Measurements from ENCODE around the gene ORC6. TPM values are rescaled to one million over a fixed set of nuclear protein-coding genes. Genes with fewer than 3 reads are reported as not detected.

ORC6 gene
- total RNA-seq, 4 donors from 2014 or later: 1.8 to 3.2 (median 2.1) TPM

DNA sequence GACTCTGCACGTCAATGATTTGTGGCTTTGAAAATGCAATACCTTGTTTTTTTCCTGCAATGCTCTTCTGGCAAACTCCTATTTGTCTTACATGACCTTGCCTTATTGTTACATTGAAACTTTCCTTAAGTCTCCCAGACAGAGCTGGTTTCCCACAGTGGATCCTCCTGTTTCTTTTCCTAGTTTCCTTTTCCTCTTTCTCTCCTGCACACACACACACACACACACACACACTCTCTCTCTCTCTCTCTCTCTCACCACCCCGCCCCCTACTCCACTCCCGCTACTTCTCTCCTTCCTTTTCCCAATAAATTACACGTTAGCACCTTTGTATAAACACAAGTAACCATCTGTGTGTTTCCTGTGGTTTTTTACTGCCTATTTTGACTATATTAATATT, 2.3 kb downstream of the ORC6 start:
- no peak overlapping the region for H3K27ac ChIP-seq

DNA sequence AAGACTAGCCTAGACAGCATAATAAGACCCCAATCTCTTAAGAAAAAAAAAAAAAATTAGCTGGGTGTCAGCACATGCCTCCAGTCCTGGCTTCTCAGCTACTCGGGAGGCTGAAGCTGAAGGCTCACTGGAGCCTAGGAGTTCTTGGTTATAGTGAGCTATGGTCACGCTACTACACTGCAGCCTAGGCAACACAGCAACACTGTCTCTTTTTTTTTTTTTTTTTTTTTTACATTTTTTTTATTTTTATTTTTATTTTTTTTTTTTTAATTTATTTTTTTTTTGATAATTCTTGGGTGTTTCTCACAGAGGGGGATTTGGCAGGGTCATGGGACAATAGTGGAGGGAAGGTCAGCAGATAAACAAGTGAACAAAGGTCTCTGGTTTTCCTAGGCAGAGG, 4.1 kb downstream of the ORC6 start:
- H3K27me3 ChIP-seq: no peaks in the 10 kb centered on the region
- H3K4me1 ChIP-seq: peaks cover 14% of the 10 kb centered on the region
- no peaks in the 10 kb centered on the region for H3K36me3 ChIP-seq
- TF ChIP-seq, protein P1, sequence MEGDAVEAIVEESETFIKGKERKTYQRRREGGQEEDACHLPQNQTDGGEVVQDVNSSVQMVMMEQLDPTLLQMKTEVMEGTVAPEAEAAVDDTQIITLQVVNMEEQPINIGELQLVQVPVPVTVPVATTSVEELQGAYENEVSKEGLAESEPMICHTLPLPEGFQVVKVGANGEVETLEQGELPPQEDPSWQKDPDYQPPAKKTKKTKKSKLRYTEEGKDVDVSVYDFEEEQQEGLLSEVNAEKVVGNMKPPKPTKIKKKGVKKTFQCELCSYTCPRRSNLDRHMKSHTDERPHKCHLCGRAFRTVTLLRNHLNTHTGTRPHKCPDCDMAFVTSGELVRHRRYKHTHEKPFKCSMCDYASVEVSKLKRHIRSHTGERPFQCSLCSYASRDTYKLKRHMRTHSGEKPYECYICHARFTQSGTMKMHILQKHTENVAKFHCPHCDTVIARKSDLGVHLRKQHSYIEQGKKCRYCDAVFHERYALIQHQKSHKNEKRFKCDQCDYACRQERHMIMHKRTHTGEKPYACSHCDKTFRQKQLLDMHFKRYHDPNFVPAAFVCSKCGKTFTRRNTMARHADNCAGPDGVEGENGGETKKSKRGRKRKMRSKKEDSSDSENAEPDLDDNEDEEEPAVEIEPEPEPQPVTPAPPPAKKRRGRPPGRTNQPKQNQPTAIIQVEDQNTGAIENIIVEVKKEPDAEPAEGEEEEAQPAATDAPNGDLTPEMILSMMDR (IDR thresholded peaks at IDR 0.05): no peak
- TF ChIP-seq POLR2A (IDR thresholded peaks at IDR 0.05) (no peak), EP300 (IDR thresholded peaks at IDR 0.05) (no peak), POLR2AphosphoS5 (IDR thresholded peaks at IDR 0.05) (no peak)
- H3K27ac ChIP-seq: no peak overlapping the region
- DNase-seq (ENCODE audit: low spot score in 2 of 2): no peak
- H3K9me3 ChIP-seq: no peaks in the 10 kb centered on the region
- 92% methylated on average over 2 of the region's 2 CpGs for WGBS
- H3K4me3 ChIP-seq: no peak overlapping the region

More for the DNA sequence above, 2.3 kb downstream of the ORC6 start:
- H3K4me3 ChIP-seq: no peak overlapping the region
- DNase-seq (ENCODE audit: low spot score in 2 of 2): no peak
- H3K36me3 ChIP-seq: no peaks in the 10 kb centered on the region
- WGBS: 68% methylated on average over 4 of the region's 4 CpGs
- H3K27me3 ChIP-seq: no peaks in the 10 kb centered on the region
- no peak for TF ChIP-seq POLR2AphosphoS5 (IDR thresholded peaks at IDR 0.05)
- TF ChIP-seq, protein P1 (IDR thresholded peaks at IDR 0.05): no peak
- TF ChIP-seq POLR2A (IDR thresholded peaks at IDR 0.05): no peak
- TF ChIP-seq EP300 (IDR thresholded peaks at IDR 0.05): no peak
- no peaks in the 10 kb centered on the region for H3K9me3 ChIP-seq
- H3K4me1 ChIP-seq: peaks cover 30% of the 10 kb centered on the region

DNA sequence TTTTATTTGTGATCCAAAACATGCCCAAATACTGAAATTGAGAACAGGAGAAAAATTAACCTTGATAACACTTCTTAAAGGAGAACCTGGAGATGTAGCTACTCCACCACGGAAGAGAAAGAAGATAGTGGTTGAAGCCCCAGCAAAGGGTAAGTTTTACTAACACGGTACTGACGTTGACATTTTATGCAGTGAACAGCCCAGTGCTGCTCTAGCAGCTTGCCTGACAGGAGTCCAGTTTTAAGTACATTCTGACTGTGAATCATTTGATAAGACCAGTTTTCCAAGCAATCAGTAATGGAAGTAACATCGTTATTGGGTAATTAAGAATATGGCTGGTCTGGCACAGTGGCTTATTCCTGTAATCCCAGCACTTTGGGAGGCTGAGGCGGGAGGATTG, 6.5 kb downstream of the ORC6 start:
- no peak for DNase-seq (ENCODE audit: low spot score in 2 of 2)
- no peaks in the 10 kb centered on the region for H3K27me3 ChIP-seq
- no peak overlapping the region for H3K27ac ChIP-seq
- peaks cover 2% of the 10 kb centered on the region for H3K4me1 ChIP-seq
- H3K36me3 ChIP-seq: no peaks in the 10 kb centered on the region
- TF ChIP-seq POLR2A (IDR thresholded peaks at IDR 0.05) (no peak), EP300 (IDR thresholded peaks at IDR 0.05) (no peak), POLR2AphosphoS5 (IDR thresholded peaks at IDR 0.05) (no peak)
- TF ChIP-seq, protein P1 (IDR thresholded peaks at IDR 0.05): no peak
- no peak overlapping the region for H3K4me3 ChIP-seq
- no peaks in the 10 kb centered on the region for H3K9me3 ChIP-seq
- WGBS: 95% methylated on average over 5 of the region's 5 CpGs

GRCh38 chr16:46696957-46697356, 7.5 kb downstream of the ORC6 start:
- DNase-seq (ENCODE audit: low spot score in 2 of 2): no peak
- no peaks in the 10 kb centered on the region for H3K9me3 ChIP-seq
- no peak for TF ChIP-seq POLR2A (IDR thresholded peaks at IDR 0.05)
- TF ChIP-seq, protein P1 (IDR thresholded peaks at IDR 0.05): no peak
- no peak for TF ChIP-seq EP300 (IDR thresholded peaks at IDR 0.05)
- no peak overlapping the region for H3K4me3 ChIP-seq
- WGBS: 71% methylated on average over 3 of the region's 3 CpGs
- no peaks in the 10 kb centered on the region for H3K4me1 ChIP-seq
- H3K27ac ChIP-seq: no peak overlapping the region
- H3K36me3 ChIP-seq: no peaks in the 10 kb centered on the region
- no peaks in the 10 kb centered on the region for H3K27me3 ChIP-seq

DNA sequence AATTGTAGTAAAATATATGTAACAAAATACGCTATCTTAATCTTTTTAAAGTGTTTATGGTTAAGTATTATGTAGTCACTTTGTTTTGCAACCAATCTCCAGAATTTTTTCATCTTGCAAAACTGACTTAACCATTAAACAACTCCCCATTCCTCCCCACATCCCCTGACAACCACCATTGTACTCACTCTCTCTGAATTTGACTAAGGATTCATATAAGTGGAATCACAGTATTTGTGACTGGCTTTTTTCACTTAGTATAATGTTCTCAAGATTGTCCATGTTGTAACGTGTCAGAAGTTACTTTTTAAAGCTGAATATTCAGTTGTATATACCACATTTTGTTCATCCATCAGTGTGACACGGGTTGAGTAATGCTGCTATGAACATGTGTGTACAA, 10.6 kb downstream of the ORC6 start:
- H3K4me1 ChIP-seq: no peaks in the 10 kb centered on the region
- no peaks in the 10 kb centered on the region for H3K36me3 ChIP-seq
- 96% methylated on average over 3 of the region's 3 CpGs for WGBS
- H3K27ac ChIP-seq: no peak overlapping the region
- no peak overlapping the region for H3K4me3 ChIP-seq
- no peak for TF ChIP-seq POLR2A (IDR thresholded peaks at IDR 0.05)
- TF ChIP-seq, protein P1 (IDR thresholded peaks at IDR 0.05): no peak
- no peak for TF ChIP-seq EP300 (IDR thresholded peaks at IDR 0.05)
- no peak for TF ChIP-seq POLR2AphosphoS5 (IDR thresholded peaks at IDR 0.05)
- H3K9me3 ChIP-seq: no peaks in the 10 kb centered on the region
- no peaks in the 10 kb centered on the region for H3K27me3 ChIP-seq
- DNase-seq (ENCODE audit: low spot score in 2 of 2): no peak
